G401.6 (cell line): Measurements from ENCODE around the gene TRAPPC8.
"Not testable (repeated sequence)": the region's sequence is repeated elsewhere in the genome, so short reads cannot be mapped to it uniquely, and the experiment has no call there.

Experiments used
- FAIRE-seq: peaks from 2 replicates; lab custom pipeline; 2012; peaks lifted over from hg19 to GRCh38; lab: Jason Lieb, UNC

The TRAPPC8 gene

GRCh38 chr18:31942291-31942998 lies 483 bp downstream of the TRAPPC8 start:
- no peak for FAIRE-seq

GRCh38 chr18:31941010-31941809 lies 1.7 kb downstream of the TRAPPC8 start:
- no peak for FAIRE-seq

DNA sequence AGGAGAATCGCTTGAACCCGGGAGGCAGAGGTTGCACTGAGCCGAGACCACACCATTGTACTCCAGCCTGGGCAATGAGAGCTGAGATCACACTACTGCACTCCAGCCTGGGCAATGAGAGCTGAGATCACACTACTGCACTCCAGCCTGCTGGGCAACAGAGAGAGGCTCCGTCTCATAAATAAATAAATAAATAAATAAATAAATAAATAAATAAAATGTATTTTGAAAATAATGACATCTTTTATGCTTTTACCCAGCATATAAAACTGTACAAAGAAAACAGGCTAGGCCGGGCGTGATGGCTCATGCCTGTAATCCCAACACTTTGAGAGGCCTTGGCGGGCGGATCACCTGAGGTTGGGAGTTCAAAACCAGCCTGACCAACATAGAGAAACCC lies 8.2 kb downstream of the TRAPPC8 start:
- not testable (repeated sequence) for FAIRE-seq

DNA sequence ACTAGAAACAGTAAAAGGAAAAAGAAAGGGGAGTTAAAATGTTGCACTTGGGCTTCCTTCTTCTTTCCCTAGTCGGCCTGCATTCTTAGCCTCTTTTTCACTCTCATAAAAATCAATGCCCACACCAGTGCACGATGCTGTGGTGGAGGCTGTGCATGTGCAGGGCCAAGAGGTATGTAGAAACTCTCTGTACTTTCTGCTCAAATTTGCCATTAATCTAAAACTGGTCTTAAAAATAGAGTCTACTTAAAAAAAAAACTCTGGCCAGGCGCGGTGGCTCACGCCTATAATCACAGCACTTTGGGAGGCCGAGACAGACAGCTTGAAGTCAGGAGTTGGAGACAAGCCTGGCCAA lies 11.1 kb downstream of the TRAPPC8 start:
- FAIRE-seq, result no peak

GRCh38 chr18:31931163-31931885 lies 11.6 kb downstream of the TRAPPC8 start:
- no peak for FAIRE-seq

GRCh38 chr18:31929273-31929672 lies 13.7 kb downstream of the TRAPPC8 start:
- no peak for FAIRE-seq

GRCh38 chr18:31926988-31927387 lies 15.9 kb downstream of the TRAPPC8 start:
- FAIRE-seq, result not testable (repeated sequence)

DNA sequence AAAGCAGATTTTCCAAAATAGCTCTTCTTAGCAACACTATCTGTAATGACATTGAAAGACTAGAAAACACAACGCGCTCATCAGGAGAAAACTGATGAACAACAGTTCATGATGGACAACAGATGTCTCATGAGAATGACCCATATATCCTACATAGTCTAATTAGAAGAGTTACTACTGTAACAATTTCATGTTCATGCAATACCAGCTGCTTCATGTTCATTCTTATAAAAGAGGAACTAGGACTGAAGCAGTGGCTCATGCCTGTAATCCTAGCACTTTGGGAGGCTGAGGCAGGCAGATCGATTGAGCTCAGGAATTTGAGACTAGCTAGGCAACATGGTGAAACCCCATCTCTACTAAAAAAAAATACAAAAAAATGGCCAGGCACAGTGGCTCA lies 22.7 kb downstream of the TRAPPC8 start:
- FAIRE-seq, result no peak

DNA sequence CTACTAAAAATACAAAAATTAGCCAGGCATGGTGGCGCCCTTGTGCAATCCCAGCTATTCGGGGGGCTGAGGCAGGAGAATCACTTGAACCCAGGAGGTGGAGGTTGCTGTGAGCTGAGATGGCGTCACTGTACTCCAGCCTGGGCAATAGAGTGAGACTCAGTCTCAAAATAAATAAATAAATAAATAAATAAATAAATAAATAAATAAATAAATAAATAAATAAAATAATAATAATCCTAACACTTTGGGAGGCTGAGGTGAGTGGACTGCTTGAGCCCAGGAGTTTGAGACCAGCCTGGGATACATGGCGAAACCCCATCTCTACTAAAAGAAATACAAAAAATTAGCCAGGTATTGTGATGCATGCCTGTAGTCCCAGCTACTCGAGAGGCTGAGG lies 23.6 kb downstream of the TRAPPC8 start:
- FAIRE-seq, result not testable (repeated sequence)

DNA sequence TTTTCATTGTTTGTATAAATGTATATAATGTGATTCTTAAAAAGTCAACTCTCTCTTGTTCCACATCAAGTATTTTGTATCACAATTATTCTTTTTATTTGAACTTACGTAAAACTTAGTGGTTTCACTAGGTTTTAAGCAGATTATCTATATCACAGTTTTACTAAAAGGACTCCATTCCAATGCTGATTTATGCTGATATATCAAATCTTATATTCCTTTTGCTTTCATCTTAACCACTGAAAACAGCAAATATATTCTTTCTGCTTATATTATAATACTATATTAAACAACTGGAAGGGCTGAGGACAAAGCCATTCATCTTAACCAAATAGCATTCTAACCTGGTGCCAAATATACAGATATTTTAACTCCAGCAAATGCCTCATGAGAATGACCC lies 24.2 kb downstream of the TRAPPC8 start:
- FAIRE-seq, result peak; percentile 11

GRCh38 chr18:31901063-31901462 lies 41.9 kb downstream of the TRAPPC8 start:
- FAIRE-seq, result no peak

GRCh38 chr18:31899771-31900170 lies 43.2 kb downstream of the TRAPPC8 start:
- not testable (repeated sequence) for FAIRE-seq

GRCh38 chr18:31892936-31893335 lies 50.0 kb downstream of the TRAPPC8 start:
- no peak for FAIRE-seq

DNA sequence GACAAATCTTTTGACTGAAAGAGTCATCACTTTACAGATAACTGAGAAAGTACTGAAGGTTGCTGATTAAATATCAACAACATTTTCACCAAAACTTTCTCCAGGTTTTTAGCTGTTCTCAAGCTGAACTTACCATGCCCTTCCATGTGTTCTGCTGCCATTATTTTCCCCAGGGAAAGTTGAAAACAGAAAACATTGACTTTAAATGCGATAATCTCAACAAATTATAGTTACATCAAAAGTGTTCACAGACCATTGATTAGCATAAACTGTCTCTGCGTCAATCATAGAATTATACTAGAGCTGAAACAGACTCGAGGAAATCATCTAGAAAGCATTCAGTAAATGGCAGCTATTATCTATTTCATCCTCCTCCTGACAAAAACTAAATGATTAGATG lies 51.4 kb downstream of the TRAPPC8 start:
- no peak for FAIRE-seq

DNA sequence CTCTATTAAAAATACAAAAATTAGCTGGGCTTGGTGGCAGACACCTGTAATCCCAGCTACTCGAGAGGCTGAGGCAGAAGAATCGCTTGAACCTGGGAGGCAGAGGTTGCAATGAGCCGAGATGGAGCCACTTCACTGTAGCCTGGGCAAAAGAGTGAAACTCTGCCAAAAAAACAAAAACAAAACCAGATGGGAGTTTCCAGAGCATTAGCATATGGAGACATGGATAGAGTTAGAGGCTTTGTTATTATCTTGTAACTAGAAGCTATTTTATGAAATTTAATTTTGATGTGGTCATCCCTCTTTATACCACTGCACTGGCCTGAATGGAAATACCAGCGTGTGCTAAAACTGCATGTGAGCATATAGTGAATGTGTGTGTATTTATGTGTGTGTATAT lies 58.9 kb downstream of the TRAPPC8 start:
- FAIRE-seq, result no peak

DNA sequence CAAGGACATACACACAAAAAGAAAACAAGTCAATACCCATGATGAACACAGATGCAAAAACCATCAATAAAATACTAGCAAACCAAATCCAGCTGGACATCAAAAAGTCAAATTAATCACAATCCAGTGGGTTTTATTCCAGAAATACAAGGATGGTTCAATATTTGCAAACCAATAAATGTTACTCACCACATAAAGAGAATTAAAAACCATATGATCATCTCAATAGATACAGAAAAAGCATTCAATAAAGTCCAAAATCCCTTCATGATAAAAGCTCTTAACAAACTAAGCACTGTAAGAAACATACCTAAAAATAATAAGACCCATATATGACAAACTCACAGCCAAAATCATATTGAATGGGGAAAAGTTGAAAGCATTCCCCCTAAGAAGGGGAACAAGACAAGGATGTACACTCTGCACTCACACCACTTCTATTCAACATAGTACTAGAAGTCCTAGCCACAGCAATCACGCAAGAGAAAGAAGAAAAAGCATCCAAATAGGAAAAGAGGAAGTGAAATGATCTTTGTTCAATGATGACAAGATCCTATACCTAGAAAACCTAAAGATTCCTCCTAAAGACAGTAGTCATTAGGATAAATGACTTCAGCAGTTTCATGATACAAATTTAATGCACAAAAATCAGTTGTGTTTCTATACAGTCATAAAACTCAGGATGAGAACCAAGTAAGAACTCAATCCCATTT lies 62.6 kb downstream of the TRAPPC8 start:
- no peak for FAIRE-seq

- no peak for FAIRE-seq
Measured at GRCh38 chr18:31878358-31878757, 64.6 kb downstream of the TRAPPC8 start.

GRCh38 chr18:31877900-31878299 lies 65.0 kb downstream of the TRAPPC8 start:
- no peak for FAIRE-seq

GRCh38 chr18:31876707-31877106 lies 66.2 kb downstream of the TRAPPC8 start:
- FAIRE-seq, result no peak

GRCh38 chr18:31875301-31875700 lies 67.6 kb downstream of the TRAPPC8 start:
- no peak for FAIRE-seq

- no peak for FAIRE-seq
Measured at GRCh38 chr18:31863103-31863502, 79.8 kb downstream of the TRAPPC8 start.

- no peak for FAIRE-seq
Measured at GRCh38 chr18:31860488-31860887, 82.4 kb downstream of the TRAPPC8 start.
